K562 (cell line): ENCODE measurements around the gene PHACTR3. TPM values are rescaled to one million over a fixed set of nuclear protein-coding genes. Genes with fewer than 3 reads are reported as not detected.

Experiments used
- ATAC-seq: fragments of 200-7000 bp; cut with Tn5 transposase; 3 replicates; pipeline ENCODE4 v1.9.1; 2020; ENCODE audit warnings: moderate library complexity
- BruUV-seq: library from RNA; stranded (reverse); fragments of 400-500 nt; replicated peaks from 2 replicates; lab custom pipeline; 2021; lab: Mats Ljungman, UMichigan
- CTCF ChIA-PET: fragments of 300-600 bp; formaldehyde crosslinking; extraction: SDS; loops from one replicate; lab custom pipeline; 2021; ENCODE audit warnings: low intra/inter-chr PET ratio; lab: Yijun Ruan, JAX
- POLR2A ChIA-PET: fragments of 300-600, 350-650 bp; sonication (Branson Sonifier 250); formaldehyde crosslinking; extraction: SDS; loops from one replicate; lab custom pipeline; 2021; ENCODE audit warnings: antibody characterized with exemption, inconsistent platforms; lab: Yijun Ruan, JAX
- DNase-seq, 4 experiments: peaks; one replicate each; pipeline versions ENCODE4 v3.0.0 to v3.0.0-alpha.2; 2011 to 2018; ENCODE audit warnings: low spot score in 3 of 4, mixed read lengths in 3 of 4; ENCODE audit errors: extremely low read depth in 1 of 4
- FAIRE-seq: peaks from 2 replicates; lab custom pipeline; 2011; peaks lifted over from hg19 to GRCh38; lab: Jason Lieb, UNC
- H2AFZ ChIP-seq: 2 replicates; pipeline ENCODE4 v1.6.0; 2011; ENCODE audit warnings: low read depth, low read length, control low read depth, inconsistent platforms
- H3K27ac ChIP-seq: fragments of 200-600 bp; 3 replicates; pipeline ENCODE4 v1.8.0; 2011; ENCODE audit warnings: low read depth, mild to moderate bottlenecking, control low read depth, inconsistent platforms, low read length, moderate library complexity, mixed read lengths; ENCODE audit errors: extremely low read depth
- H3K27me3 ChIP-seq, 2 experiments: fragments of 300-600 bp in 1 of 2; 2 replicates in 1 of 2; 3 replicates in 1 of 2; pipeline versions ENCODE4 v1.6.0 to v1.8.0; 2011; ENCODE audit warnings: inconsistent platforms in 2 of 2, low read length in 2 of 2, mild to moderate bottlenecking in 1 of 2, mixed read lengths in 1 of 2, moderate library complexity in 1 of 2; ENCODE audit not compliant: control insufficient read depth in 2 of 2, insufficient read depth in 2 of 2
- H3K36me3 ChIP-seq: fragments of 300-600 bp; 3 replicates; pipeline ENCODE4 v1.8.0; 2011; ENCODE audit warnings: mild to moderate bottlenecking, low read length, inconsistent platforms; ENCODE audit not compliant: control insufficient read depth, insufficient read depth
- H3K4me1 ChIP-seq, 2 experiments: fragments of 200-600 bp in 1 of 2; replicated peaks in 1 of 2; 2 replicates in 1 of 2; 3 replicates in 1 of 2; pipeline versions ENCODE4 v1.5.1 to v1.8.0; 2011; ENCODE audit warnings: inconsistent platforms in 2 of 2, low read length in 2 of 2, mild to moderate bottlenecking in 1 of 2, mixed read lengths in 1 of 2, moderate library complexity in 1 of 2; ENCODE audit not compliant: control insufficient read depth in 2 of 2, insufficient read depth in 2 of 2
- H3K4me2 ChIP-seq: 2 replicates; pipeline ENCODE4 v1.6.1; 2011; ENCODE audit warnings: low read length, control low read depth, inconsistent platforms, mixed read lengths; ENCODE audit not compliant: insufficient read depth
- H3K4me3 ChIP-seq: fragments of 200-600 bp; sonication (generic), shearing (Covaris generic); 2 replicates; pipeline ENCODE4 v1.5.1; 2016; ENCODE audit warnings: control low read depth, inconsistent platforms
- H3K79me2 ChIP-seq: fragments of 200-600 bp; 3 replicates; pipeline ENCODE4 v1.8.0; 2011; ENCODE audit warnings: low read length, inconsistent platforms; ENCODE audit not compliant: control insufficient read depth, insufficient read depth
- H3K9ac ChIP-seq, 2 experiments: 2 replicates each; pipeline versions ENCODE4 v1.6.0 to v1.6.1; 2011; ENCODE audit warnings: low read depth in 2 of 2, low read length in 2 of 2, control low read depth in 1 of 2, inconsistent platforms in 1 of 2, mild to moderate bottlenecking in 1 of 2, mixed read lengths in 1 of 2; ENCODE audit not compliant: insufficient read depth in 1 of 2
- H3K9me1 ChIP-seq: one replicate; pipeline ENCODE4 v1.6.0; 2011; ENCODE audit warnings: inconsistent platforms, mild to moderate bottlenecking, low read length, moderate library complexity; ENCODE audit not compliant: control insufficient read depth, insufficient read depth
- H3K9me3 ChIP-seq: replicated peaks from 2 replicates; pipeline ENCODE4 v1.5.1; 2011; ENCODE audit warnings: low read depth, low read length, inconsistent platforms; ENCODE audit not compliant: control insufficient read depth, insufficient read depth
- H4K20me1 ChIP-seq: replicated peaks from 2 replicates; pipeline ENCODE4 v1.6.1; 2011; ENCODE audit warnings: low read length, inconsistent platforms, mixed read lengths; ENCODE audit not compliant: control insufficient read depth, insufficient read depth
- ARNT ChIP-seq, 2 experiments: fragments of 450-650 bp; IDR thresholded peaks; 2 replicates each; pipeline ENCODE4 v1.6.1; 2016; ENCODE audit warnings: mild to moderate bottlenecking in 1 of 2
- ATF2 ChIP-seq: sonication (generic); formaldehyde crosslinking; IDR thresholded peaks from 2 replicates; pipeline ENCODE4 v1.8.1; 2022; ENCODE audit warnings: missing genetic modification reagents
- CHD2 ChIP-seq: IDR thresholded peaks from 2 replicates; pipeline ENCODE4 v1.6.1; 2011; ENCODE audit warnings: low read depth, low read length
- DACH1 ChIP-seq: fragments of 450-650 bp; IDR thresholded peaks from 2 replicates; pipeline ENCODE4 v1.6.1; 2018; ENCODE audit not compliant: partially characterized antibody
- DPF2 ChIP-seq: fragments of 450-650 bp; IDR thresholded peaks from 2 replicates; pipeline ENCODE4 v1.6.1; 2016
- E2F1 ChIP-seq: sonication (generic); formaldehyde crosslinking; IDR thresholded peaks from 2 replicates; pipeline ENCODE4 v1.8.1; 2023; ENCODE audit warnings: mild to moderate bottlenecking, missing genetic modification reagents, moderate library complexity
- FOXA3 ChIP-seq, 2 experiments: fragments of 450-650 bp in 1 of 2; sonication (generic) in 1 of 2; formaldehyde crosslinking; IDR thresholded peaks in 1 of 2; conservative IDR thresholded peaks in 1 of 2; 2 replicates each; pipeline versions ENCODE4 v1.4.0 to v1.8.0; 2020 to 2022; ENCODE audit warnings: mild to moderate bottlenecking in 2 of 2, missing genetic modification reagents in 1 of 2
- HEY1 ChIP-seq: fragments of 250-450 bp; sonication (Bioruptor Pico); IDR thresholded peaks from 2 replicates; pipeline ENCODE4 v1.5.0; 2020; ENCODE audit warnings: mild to moderate bottlenecking, moderate library complexity, borderline replicate concordance
- ILK ChIP-seq: fragments of 450-650 bp; IDR thresholded peaks from 2 replicates; pipeline ENCODE4 v1.6.1; 2016; ENCODE audit warnings: missing genetic modification characterization, low read depth, mild to moderate bottlenecking, missing compliant biosample characterization, moderate library complexity, borderline replicate concordance
- MTF1 ChIP-seq: fragments of 250-450 bp; sonication (Bioruptor Pico); IDR thresholded peaks from 2 replicates; pipeline ENCODE4 v1.9.0; 2021; ENCODE audit warnings: moderate library complexity, mild to moderate bottlenecking, inconsistent platforms, borderline replicate concordance
- MYBL2 ChIP-seq, 2 experiments: fragments of 450-650 bp in 1 of 2; sonication (generic) in 1 of 2; formaldehyde crosslinking in 1 of 2; IDR thresholded peaks; 2 replicates each; pipeline versions ENCODE4 v1.6.1 to v1.8.1; 2017 to 2022; ENCODE audit warnings: borderline replicate concordance in 1 of 2, inconsistent platforms in 1 of 2, low read depth in 1 of 2, mild to moderate bottlenecking in 1 of 2, missing genetic modification reagents in 1 of 2, moderate library complexity in 1 of 2
- NCOA2 ChIP-seq, 2 experiments: fragments of 450-650 bp; IDR thresholded peaks; 2 replicates each; pipeline ENCODE4 v1.6.1; 2018; ENCODE audit warnings: mild to moderate bottlenecking in 2 of 2, moderate library complexity in 1 of 2; ENCODE audit not compliant: partially characterized antibody in 2 of 2
- RAD21 ChIP-seq, 2 experiments: fragments of 250-450 bp in 1 of 2; fragments of 450-650 bp in 1 of 2; sonication (Bioruptor Pico) in 1 of 2; formaldehyde crosslinking in 1 of 2; IDR thresholded peaks in 1 of 2; conservative IDR thresholded peaks in 1 of 2; 2 replicates each; pipeline versions ENCODE4 v1.4.0 to v1.8.0; 2020 to 2022; ENCODE audit warnings: mild to moderate bottlenecking in 2 of 2, moderate library complexity in 1 of 2
- USF1 ChIP-seq: sonication (generic); formaldehyde crosslinking; IDR thresholded peaks from 2 replicates; pipeline ENCODE4 v1.9.0; 2022; ENCODE audit warnings: mild to moderate bottlenecking, missing genetic modification reagents
- ZNF316 ChIP-seq: fragments of 450-650 bp; IDR thresholded peaks from 2 replicates; pipeline ENCODE4 v1.6.1; 2016
- ZNF740 ChIP-seq, 3 experiments: fragments of 200-800 bp in 1 of 3; sonication (Bioruptor generic) in 1 of 3; sonication (generic) in 1 of 3; formaldehyde crosslinking in 1 of 3; IDR thresholded peaks; 2 replicates each; pipeline versions ENCODE4 v1.6.1 to v1.8.0; 2016 to 2022; ENCODE audit warnings: mild to moderate bottlenecking in 2 of 3, missing compliant biosample characterization in 2 of 3, missing genetic modification characterization in 2 of 3, missing genetic modification reagents in 1 of 3
- ZNF766 ChIP-seq: fragments of 200-800 bp; sonication (Bioruptor generic); conservative IDR thresholded peaks from 2 replicates; pipeline ENCODE4 v1.6.1; 2016; ENCODE audit warnings: missing genetic modification characterization, missing compliant biosample characterization
- WGBS: fragments of 100-300 bp; shearing (Covaris generic); methylation state at CpG from one replicate; pipeline ENCODE4 v1.1.6; 2016; ENCODE audit warnings: low coverage, mixed read lengths; ENCODE audit not compliant: insufficient coverage; ENCODE audit errors: missing lambda C conversion rate; 5-methylcytosine and 5-hydroxymethylcytosine counted together
- in situ Hi-C: fragments of 300-500 bp; cut with MboI; formaldehyde crosslinking; loops from 4 replicates; pipeline ENCODE4 v1.15.0; 2018; ENCODE audit warnings: inconsistent platforms, mixed read lengths
- intact Hi-C: fragments of 100-400 bp; cut with micrococcal nuclease; formaldehyde crosslinking; loops from 2 replicates; pipeline ENCODE4 v1.14.2; 2022
- polyA plus RNA-seq, 8 experiments: library from polyadenylated mRNA; depleted of rRNA in 4 of 8; stranded (reverse) in 5 of 8; unstranded in 3 of 8; fragments of >200 nt; fragmentation: Nextera tagmentation in 2 of 8; fragmentation: Illumina TruSeq in 1 of 8; extraction: Ambion mirVana in 2 of 8; extraction: Trizol in 1 of 8; gene quantifications; 2 replicates each; pipeline versions ENCODE4 v1.2.1 to v1.2.3, GENCODE V29; 2011 to 2014; ENCODE audit warnings: inconsistent platforms in 1 of 8, missing spikeins in 1 of 8
- total RNA-seq, 7 experiments: library from RNA; depleted of rRNA in 6 of 7; stranded (reverse); fragments of >200 nt in 6 of 7; fragmentation: Illumina TruSeq in 2 of 7; extraction: Trizol in 2 of 7; gene quantifications; 2 replicates each; pipeline versions ENCODE4 v1.2.1 to v1.2.3, GENCODE V29; 2011 to 2021; ENCODE audit warnings: low replicate concordance in 1 of 7

Gene PHACTR3
- total and polyA plus RNA-seq, 9 of the 15 experiments (the other 6 are each of a cell fraction or from before 2014, with no cell fraction given): not detected

GRCh38 chr20:59794555-59794954 lies 190.2 kb downstream of the PHACTR3 start (continued):
- TF ChIP-seq E2F1 (CRISPR knock-in tag) (no peak), CHD2 (no peak), FOXA3 (CRISPR knock-in tag; conservative IDR thresholded peaks at IDR 0.05 in 1 of 2, IDR thresholded peaks at IDR 0.05 in 1 of 2) (no peak)

GRCh38 chr20:59800309-59800708 lies 196.0 kb downstream of the PHACTR3 start:
- CTCF ChIA-PET: no interaction called here
- intact Hi-C loops: no loop called here
- Histone ChIP-seq H3K4me2 (no peak overlapping the region), H3K36me3 (no peaks in the 10 kb centered on the region), H3K9me3 (no peaks in the 10 kb centered on the region), H4K20me1 (no peaks in the 10 kb centered on the region), H3K4me3 (no peak overlapping the region), H3K9ac (no peak overlapping the region), H2AFZ (no peak overlapping the region), H3K27ac (no peak overlapping the region), H3K9me1 (no peaks in the 10 kb centered on the region), H3K27me3 (peaks cover 4 to 6% of the 10 kb centered on the region in 2 experiments; a peak in 3 of 5 replicates), H3K79me2 (no peaks in the 10 kb centered on the region), H3K4me1 (no peaks in the 10 kb centered on the region)
- in situ Hi-C loops: no loop called here
- FAIRE-seq (no peak), DNase-seq (no peak), ATAC-seq (no peak)
- POLR2A ChIA-PET: no interaction called here
- WGBS: 0% methylated on average over 1 of the region's 1 CpG
- no TSS peak for BruUV-seq
- TF ChIP-seq NCOA2 (IDR thresholded peaks at IDR 0.05; ENCODE audit: partially characterized antibody in 2 of 2) (no peak), DPF2 (no peak), MTF1 (CRISPR knock-in tag) (no peak), ZNF740 (CRISPR knock-in tag; IDR thresholded peaks at IDR 0.05) (no peak), ZNF740 (tag; IDR thresholded peaks at IDR 0.05) (no peak), ILK (tag) (no peak), ARNT (IDR thresholded peaks at IDR 0.05) (no peak), MYBL2 (IDR thresholded peaks at IDR 0.05; ENCODE audit: low read depth) (no peak), MYBL2 (CRISPR knock-in tag; IDR thresholded peaks at IDR 0.05; ENCODE audit: borderline replicate concordance) (no peak), ATF2 (CRISPR knock-in tag) (no peak), ZNF766 (no peak), ZNF316 (no peak), DACH1 (no peak), HEY1 (CRISPR knock-in tag) (no peak), RAD21 (CRISPR knock-in tag; conservative IDR thresholded peaks at IDR 0.05 in 1 of 2, IDR thresholded peaks at IDR 0.05 in 1 of 2) (no peak), USF1 (CRISPR knock-in tag) (no peak)
